CD1c-positive myeloid dendritic cell (primary cell): ENCODE data around the gene RNU5D-1.
"Not testable (repeated sequence)": the region's sequence is repeated elsewhere in the genome, so short reads cannot be mapped to it uniquely, and the experiment has no call there.

Experiments used
- DNase-seq: peaks from one replicate; pipeline ENCODE4 v3.0.0-alpha.2; 2016; ENCODE audit errors: extremely low spot score

RNU5D-1 gene

GRCh38 chr1:44730741-44731512, at the start of gene RNU5D-1:
RNU5D-1 (minus strand) TSS chr1:44731170.
- DNase-seq: peak; percentile 98

DNA sequence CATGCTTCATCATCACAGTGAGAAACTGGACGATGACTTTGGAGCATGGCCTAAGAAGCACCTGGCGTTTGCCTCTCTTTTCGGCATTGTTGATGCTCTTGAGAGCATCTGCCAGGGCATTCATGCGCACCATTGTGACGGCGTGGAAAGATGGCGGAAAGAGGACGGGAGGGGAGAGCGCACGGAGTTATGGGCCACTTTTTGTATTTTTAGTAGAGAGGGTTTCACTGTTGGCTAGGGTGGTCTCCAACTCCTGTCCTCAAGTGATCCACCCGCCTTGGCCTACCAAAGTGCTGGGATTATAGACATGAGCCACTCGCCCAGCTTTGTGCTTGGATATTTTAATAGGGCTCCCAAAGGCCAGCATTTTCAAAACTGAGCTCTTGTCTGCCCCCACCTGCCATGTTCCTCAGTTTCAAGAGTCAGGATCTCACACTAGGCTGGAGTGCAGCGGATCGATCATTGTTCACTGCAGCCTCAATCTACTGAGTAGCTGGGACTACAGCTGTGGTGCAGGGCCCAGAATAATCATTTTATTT, 49.7 kb upstream of the RNU5D-1 start:
- DNase-seq: no peak

DNA sequence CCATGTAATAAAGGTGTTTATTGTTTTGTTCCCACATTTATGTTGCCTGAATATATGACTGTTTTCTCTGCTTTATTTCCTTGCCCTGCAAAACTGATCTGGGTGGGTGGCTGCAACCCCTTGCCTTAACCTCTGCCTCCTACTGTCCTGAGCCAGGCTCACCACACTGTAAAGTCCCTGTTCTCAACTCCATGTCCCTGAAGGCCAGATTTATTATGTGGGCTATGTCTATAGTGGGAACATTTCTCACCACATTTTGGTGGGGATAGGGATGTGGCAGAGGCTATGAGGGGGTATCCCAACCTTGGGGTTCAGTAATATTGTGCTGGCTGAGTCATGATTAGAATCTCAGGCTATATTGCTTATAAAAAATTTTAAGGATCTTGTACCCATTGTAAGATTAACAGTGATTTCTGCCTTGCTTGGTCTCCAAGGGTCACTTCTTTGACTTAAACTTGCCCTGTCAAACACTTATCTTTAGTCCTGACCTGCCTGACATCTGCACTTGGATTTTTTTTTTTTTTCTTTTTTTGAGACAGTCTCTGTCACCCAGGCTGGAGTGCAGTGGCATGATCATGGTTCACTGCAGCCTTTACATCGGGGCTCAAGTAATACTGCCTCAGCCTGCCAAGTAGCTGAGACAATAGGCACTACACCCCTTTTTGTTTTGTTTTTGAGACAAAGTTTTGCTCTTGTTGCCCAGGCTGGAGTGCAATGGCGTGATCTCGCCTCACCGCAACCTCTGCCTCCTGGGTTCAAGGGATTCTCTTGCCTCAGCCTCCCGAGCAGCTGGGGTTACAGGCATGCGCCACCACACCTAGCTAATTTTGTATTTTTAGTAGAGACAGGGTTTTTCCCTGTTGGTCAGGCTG, 48.0 kb upstream of the RNU5D-1 start:
- no peak for DNase-seq

GRCh38 chr1:44777969-44778635, 47.1 kb upstream of the RNU5D-1 start:
- DNase-seq: peak; percentile 88

- peak; percentile 35 for DNase-seq
Observed at GRCh38 chr1:44777547-44777946, 46.6 kb upstream of the RNU5D-1 start.

- DNase-seq: no peak
Observed at GRCh38 chr1:44776730-44777068, 45.7 kb upstream of the RNU5D-1 start.

DNA sequence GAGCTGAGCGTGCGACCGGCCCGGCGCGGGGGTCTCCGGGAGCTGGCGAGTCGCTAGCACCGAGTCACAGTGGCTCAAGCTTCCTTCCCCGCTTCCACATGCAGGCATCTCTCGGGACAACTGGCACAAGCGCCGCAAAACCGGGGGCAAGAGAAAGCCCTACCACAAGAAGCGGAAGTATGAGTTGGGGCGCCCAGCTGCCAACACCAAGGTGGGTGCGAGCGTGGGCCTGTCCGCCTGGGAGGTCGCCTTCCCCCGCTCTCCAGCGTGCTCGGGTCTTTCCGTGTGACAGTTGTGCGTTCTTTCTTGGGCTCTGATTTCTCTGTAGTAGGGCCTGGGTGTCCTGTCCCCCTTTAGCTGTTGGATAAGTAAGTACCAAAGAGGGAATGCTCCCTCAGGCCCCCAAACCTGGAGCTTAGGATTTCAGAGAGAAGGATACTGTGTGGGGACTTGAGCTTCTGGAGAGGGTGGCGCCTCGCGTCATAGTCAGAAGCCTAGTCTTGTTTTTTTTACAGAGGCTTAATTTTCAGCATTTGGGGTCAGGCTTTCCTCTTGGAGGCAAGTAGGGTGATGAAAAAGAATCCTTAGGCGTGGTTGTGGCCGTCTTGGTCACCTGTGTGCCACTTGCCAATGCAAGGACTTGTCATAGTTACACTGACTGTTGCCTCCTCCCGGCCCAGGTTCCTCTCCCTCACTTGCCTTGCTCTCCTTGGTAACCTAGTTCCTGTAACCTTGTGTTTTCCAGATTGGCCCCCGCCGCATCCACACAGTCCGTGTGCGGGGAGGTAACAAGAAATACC, 45.2 kb upstream of the RNU5D-1 start:
- peak; percentile 35 for DNase-seq

DNA sequence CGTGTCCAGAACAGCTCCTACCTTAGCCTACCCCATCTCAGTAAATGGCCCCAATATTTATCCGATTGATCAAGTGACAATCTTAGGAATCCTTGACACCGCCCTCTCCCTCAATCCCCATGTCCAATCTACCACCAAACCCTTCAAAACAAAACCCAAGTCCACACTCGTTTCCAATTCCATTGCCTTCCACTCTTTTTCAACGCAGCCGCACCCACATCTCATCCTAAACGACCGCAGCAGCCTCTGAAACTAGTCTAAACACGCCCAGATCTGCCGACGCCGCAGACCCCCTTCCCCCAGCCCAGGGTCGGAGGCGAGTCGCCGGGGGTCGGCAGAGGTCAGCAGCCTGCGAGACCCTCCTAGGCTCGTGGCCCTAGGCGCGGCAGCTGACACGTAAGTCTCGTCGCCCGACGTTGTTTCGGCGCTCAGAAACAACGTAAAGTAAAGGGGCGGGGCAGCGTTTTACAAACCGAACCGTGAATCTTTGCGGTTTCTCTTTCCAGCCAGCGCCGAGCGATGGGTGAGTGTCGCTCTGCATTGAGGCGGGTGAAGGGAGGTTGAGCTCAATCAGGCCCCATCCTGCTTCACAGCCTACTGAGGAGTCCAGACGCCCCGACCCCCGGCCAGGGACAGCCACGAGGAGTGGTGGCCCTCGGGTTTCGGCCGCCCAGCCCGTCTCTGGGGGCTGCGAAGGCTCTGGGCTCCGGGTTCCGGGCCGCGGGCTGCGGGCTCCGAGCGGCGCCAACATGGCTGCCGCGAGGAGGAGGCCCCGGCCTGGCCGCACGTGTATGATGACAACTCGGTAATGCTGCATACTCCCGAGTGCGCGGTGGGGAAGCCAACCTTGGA, 44.3 kb upstream of the RNU5D-1 start, which contains the start of gene RPS8:
RPS8 (plus strand) TSS at position 463 of the 852 bp plus-strand sequence; CDS start at position 520, 57 bp downstream.
- peak; percentile 96 for DNase-seq

DNA sequence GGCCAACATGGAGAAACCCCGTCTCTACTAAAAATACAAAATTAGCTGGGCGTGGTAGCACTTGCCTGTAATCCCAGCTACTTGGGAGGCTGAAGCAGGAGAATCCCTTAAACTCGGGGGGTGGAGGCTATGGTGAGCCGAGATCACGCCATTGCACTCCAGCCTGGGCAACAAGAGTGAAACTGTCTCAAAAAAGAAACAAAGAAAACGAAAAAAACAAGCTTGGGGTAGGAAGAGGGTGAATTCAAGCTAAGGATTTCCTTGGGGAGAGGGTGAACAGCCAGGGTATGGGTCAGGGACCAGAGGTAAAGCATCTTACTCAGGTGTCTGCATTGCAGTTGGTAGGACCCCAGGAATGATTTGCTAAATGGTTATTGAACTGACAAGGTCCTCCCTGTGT, 35.5 kb upstream of the RNU5D-1 start:
- DNase-seq: not testable (repeated sequence)

GRCh38 chr1:44760876-44761275, 29.9 kb upstream of the RNU5D-1 start:
- DNase-seq: no peak

DNA sequence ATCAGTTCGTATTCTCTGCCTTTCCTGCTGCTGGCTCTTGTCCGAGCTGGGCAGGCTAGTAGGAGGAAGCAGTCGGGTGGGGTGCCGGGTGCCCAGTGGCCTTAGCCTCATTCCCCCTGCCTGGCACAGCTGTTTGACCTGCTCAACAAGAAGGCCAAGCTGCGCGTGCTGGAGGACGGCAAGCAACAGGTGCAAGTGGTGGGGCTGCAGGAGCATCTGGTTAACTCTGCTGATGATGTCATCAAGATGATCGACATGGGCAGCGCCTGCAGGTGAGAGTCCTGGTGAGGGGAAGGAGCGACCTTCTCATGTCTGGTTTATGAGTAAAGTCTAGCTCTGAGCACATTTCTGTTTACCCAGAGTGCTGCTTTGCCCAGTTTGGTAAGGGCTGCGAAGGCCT, 28.1 kb upstream of the RNU5D-1 start:
- no peak for DNase-seq

GRCh38 chr1:44757420-44757819, 26.4 kb upstream of the RNU5D-1 start:
- no peak for DNase-seq

DNA sequence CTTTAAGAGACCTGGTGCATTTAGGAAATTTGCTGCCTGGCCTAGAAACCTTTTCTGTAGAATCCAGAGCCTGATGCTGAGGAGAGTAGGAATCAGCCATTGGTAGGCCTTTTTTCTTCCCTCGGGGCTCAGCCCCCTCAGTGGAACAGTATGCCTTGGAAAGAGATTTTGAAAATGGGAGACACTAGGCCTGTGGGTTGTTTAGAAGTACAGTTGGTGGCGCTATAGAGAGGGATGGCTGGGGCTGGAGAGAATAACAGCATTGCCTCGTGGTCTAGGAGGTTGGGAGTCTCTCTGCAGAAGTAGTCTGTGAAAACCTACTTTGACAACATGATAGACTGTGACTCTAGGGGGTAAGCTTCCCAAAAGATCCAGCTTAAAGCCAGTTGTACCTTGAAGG, 16.9 kb upstream of the RNU5D-1 start:
- no peak for DNase-seq

GRCh38 chr1:44743211-44743610, 12.2 kb upstream of the RNU5D-1 start:
- no peak for DNase-seq

- peak; percentile 29 for DNase-seq
Observed at GRCh38 chr1:44740179-44740617, 9.2 kb upstream of the RNU5D-1 start.

- DNase-seq: peak; percentile 99
Observed at GRCh38 chr1:44739307-44740178, 8.6 kb upstream of the RNU5D-1 start, which contains the start of gene KIF2C. KIF2C (plus strand) TSS chr1:44739837; CDS start chr1:44739933, 96 bp downstream.

DNA sequence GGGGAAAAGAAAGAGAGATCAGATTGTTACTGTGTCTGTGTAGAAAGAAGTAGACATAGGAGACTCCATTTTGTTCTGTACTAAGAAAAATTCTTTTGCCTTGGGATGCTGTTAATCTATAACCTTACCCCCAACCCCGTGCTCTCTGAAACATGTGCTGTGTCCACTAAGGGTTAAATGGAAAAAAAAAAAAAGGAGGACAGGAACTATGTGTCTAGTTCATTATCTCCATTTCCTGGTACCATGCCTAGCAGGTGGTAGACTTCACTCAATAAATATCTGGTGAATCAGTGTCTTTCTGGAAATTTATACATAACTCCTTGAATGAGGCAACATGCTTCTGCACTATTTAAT, 8.0 kb upstream of the RNU5D-1 start:
- not testable (repeated sequence) for DNase-seq

GRCh38 chr1:44735992-44736391, 5.0 kb upstream of the RNU5D-1 start:
- DNase-seq: no peak

DNA sequence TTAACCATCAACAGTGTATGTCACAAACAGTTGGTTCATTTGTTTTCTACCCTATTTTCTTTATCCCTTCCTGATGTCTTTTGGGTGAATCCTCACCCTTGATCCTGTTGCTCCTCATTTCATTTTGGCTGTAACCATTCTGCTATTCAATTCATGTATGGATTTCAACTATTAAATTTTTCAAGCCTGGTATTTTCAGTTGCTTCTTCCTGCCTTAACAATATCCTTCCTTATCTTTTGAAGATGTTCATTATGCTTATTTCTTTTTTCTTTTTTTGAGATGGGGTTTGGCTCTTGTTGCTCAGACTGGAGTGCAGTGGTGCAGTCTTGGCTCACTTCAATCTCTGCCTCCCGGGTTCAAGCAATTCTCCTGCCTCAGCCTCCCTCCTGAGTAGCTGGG, 2.8 kb upstream of the RNU5D-1 start:
- DNase-seq: no peak
